Stimulated activated CD4-positive, alpha-beta T cell treated with anti-CD3 and anti-CD28 coated beads, Interleukin-12 subunit alpha, Interleukin-12 subunit beta, amount 100 ng/mL, for 4 hours (primary cell): ENCODE measurements around the gene SLC35F1.

ENCODE experiments used
- DNase-seq: peaks from one replicate; pipeline ENCODE4 v3.0.0-alpha.2; 2020

SLC35F1 gene

GRCh38 chr6:118319894-118320649 lies 413.0 kb downstream of the SLC35F1 start:
- no peak for DNase-seq

DNA sequence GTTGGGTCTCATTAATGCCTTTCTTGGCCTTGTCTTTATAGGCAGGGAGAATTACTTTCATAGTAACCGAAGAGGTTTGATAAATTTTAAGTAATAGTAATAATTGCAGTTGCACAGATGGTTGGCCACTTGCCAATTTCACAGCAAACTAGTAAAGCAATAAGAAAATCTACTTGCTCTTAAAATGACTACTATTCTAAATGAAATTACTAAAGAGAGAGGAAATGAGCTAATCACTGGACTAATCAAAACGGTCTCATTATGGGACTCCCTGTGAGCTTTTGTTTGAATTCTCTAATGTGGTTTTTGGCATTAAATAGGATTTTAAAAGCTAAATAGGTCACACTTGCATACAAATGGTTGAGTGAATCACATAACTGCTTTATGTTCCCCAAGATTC lies 413.6 kb downstream of the SLC35F1 start:
- DNase-seq, result no peak

DNA sequence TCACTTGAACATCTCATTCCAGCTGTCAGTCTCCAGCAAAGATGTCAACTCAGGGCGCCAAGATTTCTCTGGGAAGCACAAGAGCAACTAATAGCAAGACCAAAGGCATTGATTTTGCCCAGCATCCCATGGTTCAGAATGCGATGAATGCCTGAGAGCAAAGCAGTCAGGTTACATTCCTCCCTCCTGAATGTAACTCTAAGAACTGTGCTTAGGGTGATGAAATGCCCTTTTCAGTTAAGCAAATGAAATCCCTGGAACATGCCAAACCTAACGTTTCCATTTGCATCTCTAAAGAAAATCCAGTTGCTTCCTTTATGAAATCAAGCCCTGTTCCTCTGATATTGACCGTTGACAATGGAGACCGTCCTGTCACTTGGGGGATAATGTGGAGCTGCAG lies 417.1 kb downstream of the SLC35F1 start:
- DNase-seq, result no peak

DNA sequence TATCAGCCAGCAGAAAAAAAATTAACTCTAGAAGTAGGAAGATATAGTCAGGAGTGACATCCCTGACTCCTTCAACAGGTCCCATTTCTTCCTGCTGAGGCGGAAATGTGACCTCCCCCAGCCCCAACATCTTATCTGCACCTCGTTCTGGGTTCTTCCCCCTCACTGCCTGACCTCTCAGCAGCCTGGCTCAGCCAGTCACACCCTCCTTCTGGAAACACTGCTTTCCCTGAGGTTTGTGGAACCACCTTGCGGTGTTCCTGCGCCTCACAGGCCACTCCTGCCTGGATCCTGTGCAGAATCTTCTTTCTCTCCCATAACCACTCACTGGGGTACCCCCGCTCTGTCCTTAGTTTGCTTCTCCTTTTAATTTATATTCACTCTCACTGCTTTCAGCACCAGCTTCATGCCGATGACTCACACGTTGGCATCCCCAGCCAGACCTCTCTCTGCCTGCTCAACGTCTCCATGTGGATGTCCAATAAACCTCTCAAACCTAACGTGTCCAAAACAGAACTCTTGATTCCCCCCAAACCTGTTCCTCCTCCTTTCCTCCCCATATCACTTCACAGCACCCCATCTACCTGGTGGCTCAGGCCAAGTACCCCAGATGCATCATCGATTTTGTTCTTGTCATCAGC lies 418.3 kb downstream of the SLC35F1 start:
- DNase-seq, result no peak

DNA sequence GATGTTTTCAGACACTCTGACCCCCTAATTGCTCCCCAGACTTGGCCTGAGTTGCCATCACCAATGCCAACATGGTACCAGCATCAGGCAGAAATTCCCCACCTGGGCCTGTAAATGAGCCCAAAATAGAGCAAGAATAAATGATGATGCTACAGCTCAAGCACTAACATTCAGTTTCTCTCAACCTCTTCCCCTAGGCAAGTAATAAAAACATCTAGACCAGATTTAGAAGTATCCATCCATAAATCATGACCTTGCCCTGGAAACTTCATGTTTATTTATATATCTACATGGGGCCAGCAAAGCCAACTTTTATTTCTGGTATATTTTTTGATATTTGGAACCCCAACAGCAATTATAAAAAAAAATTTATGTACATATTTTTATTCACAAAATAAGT lies 419.6 kb downstream of the SLC35F1 start:
- no peak for DNase-seq

DNA sequence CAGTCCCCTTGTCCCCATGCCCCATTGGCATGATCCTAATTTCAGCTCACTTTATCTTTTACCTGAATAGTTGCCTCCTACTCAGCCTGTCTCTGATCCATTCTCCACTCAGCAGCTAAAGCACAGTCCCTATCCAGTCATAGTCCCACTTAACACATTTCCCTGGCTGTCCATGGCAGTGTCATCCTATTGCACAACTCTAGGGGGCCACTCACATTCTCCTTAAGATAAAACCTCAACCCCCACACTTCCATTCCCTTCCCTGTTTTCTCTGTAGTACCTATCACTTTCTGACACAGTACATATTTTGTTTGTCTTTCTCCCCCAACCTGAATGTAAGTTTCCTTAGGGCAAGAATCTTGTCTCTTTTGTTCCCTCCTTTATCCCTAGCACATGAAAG lies 420.2 kb downstream of the SLC35F1 start:
- DNase-seq, result no peak

- no peak for DNase-seq
These were observed 426.7 kb downstream of the SLC35F1 start for GRCh38 chr6:118333772-118334171.

GRCh38 chr6:118334634-118335033 lies 427.6 kb downstream of the SLC35F1 start:
- DNase-seq, result no peak

GRCh38 chr6:118335325-118335816 lies 428.3 kb downstream of the SLC35F1 start:
- DNase-seq, result no peak

GRCh38 chr6:118344014-118344670 lies 437.1 kb downstream of the SLC35F1 start:
- DNase-seq, result no peak

- DNase-seq, result no peak
These were observed 443.9 kb downstream of the SLC35F1 start for GRCh38 chr6:118350881-118351430.

- DNase-seq, result no peak
These were observed 446.5 kb downstream of the SLC35F1 start for GRCh38 chr6:118353564-118353963.

DNA sequence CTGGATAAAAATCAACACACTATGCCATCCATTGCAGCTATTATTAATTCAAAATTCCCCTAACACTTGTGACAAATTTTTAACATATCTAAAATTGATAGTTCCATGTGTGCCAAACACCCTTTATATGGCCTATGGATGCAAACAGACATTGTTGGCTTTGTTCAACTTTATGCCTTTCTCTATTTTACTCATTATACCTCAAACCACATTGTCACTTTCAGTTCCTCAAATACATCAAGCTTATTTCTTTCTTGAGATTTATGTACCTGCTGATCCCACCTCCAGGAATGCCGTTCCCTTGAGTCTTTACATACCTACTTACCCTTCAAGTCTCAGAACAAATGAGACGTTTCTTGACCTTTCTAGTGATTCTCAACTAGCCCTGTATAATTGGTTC lies 447.6 kb downstream of the SLC35F1 start:
- DNase-seq, result no peak

DNA sequence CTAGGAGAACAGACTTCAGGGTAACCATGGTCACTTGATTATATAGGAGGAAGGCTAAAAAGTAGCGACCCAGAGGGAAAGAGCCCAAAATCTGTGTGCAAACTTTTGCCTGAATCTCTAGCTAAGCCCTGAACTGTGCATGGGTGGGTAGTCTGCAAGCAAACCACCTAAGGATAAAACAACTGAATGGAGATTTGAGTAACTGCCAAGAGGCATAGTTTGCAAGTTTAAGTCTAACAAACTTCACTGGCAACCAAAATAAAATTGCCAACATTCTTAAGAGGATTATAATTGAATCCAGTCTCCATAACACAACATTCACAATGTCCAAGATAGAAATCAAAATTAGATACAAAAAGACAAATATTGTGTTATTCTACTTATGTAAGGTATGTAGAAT lies 449.0 kb downstream of the SLC35F1 start:
- DNase-seq, result no peak

- DNase-seq, result no peak
These were observed 449.6 kb downstream of the SLC35F1 start for GRCh38 chr6:118356686-118357085.
